ENCODE results near the gene NDUFA7.
"Not testable (repeated sequence)": the region's sequence is repeated elsewhere in the genome, so short reads cannot be mapped to it uniquely, and the experiment has no call there.

Gene NDUFA7

DNA sequence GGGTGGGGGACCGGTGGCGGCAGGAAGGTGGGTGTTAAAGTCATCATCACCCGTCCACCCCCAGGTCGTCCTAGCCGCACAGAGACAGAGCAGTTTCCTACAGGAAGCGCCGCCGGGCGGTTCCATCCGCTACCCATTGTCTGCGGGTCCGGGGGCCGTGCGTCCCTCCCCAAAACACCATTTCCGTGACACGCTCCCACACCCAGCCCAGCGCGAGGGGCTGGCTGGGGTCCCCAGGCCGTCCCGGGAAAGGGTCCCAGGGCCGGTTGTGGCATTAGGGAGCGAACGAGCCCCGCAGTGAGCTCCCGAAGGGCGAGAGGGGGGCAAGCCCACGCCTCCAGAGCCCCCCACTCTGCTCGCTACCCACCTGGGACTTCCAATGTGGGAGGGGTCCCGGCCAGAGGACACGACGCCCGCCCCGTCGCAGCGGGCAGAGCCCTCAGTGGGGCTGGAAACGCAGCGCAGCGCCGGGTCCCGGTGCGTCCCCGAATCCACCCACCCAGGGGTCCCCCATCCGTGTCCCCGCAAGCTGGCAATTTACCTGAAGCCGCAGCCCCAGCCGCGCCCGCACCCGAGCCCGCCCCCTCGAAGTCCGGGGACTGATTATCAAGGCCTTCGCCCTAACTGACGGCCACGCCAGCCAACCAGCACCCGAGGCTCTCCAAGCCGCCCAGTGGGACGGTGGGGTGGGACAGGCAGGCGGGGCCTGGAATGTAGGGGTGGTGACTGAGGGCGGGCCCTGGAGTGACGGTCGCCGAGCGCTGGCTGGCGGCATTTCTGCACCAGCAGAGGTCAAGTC, 21.7 kb upstream of the NDUFA7 start, which contains the start of gene KANK3:
Gene KANK3, minus strand, starts transcription at position 579 of the 799 bp plus-strand sequence. CDS start 5,434 bp downstream, outside the sequence.
- DNase-seq (ENCODE audit: low read depth, low spot score) = peak; percentile 94
- H3K4me3 ChIP-seq (ENCODE audit: low read length) = peak within 1 kb of the TSS; percentile 53

DNA sequence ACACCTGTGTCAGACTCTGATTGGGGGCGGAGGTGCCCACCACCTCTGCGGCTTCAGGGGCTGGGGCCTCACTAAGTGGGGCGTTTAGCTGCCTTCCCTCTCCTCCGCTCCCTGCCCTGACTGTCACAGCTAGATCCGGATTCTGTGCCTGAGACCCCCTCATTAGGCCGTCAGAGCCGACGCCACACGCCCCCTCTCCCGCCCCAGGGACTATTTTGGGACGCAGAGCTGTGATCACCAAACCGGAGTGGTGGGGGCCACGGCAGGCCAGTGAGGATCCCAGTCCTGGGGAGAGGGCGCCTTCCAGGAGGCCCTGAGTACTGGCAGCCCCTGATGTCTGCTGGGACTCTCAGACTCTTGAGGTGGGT, 21.1 kb upstream of the NDUFA7 start:
- H3K4me3 ChIP-seq (ENCODE audit: low read length) = no peak overlapping the region
- no peak for DNase-seq (ENCODE audit: low read depth, low spot score)

DNA sequence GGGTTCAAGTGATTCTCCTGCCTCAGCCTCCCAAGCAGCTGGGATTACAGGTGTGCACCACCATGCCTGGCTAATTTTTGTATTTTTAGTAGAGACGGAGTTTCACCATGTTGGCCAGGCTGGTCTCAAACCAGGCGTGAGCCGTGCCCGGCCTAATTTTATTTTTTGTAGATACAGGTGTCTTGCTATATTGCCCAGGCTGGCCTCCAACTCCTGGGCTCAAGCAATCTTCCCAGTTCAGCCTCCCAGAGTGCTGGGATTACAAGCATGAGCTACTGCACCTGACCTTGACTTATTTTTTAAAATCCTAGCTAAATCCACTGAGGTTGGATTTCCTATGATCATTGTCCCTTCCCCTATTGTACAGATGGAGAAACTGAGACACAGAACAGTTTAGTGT, 20.3 kb upstream of the NDUFA7 start:
- not testable (repeated sequence) for H3K4me3 ChIP-seq (ENCODE audit: low read length); DNase-seq (ENCODE audit: low read depth, low spot score)

DNA sequence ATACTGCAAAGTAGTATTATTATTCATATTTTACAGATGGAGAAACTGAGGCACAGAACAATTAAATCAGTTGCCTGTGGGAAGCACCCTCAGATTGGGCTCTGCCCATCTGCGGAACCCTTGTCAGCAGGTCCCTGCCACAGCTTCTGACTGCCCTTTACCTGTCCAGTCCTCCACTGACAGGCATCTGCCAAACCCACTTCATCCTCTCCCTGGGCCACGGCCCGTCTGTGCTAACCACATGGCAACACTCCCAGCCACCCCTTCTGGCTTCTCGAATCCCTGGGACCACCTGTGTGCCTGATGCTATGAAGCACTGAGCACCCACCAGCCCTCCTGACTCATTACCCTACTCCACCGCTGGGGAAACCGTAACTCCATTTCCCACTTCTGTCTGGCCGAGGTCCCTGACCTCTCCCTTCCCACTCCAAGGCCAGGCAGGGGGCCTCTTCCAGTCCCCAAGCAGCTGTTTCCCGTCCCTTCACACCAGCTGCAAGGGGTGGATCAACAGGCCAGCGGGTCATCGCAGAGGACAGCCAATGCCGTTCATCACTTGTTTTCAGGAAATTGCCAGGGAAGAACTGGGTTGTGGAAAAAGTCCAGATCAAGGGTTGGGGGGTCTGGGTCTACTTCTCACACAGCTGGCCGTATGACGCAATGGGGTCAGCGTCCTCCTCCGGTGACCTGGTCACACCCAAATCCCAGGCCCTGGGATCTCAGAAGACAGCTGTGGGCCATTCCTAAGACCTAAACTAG, 19.3 kb upstream of the NDUFA7 start:
- no peak for DNase-seq (ENCODE audit: low read depth, low spot score)
- H3K4me3 ChIP-seq (ENCODE audit: low read length) = no peak overlapping the region

DNA sequence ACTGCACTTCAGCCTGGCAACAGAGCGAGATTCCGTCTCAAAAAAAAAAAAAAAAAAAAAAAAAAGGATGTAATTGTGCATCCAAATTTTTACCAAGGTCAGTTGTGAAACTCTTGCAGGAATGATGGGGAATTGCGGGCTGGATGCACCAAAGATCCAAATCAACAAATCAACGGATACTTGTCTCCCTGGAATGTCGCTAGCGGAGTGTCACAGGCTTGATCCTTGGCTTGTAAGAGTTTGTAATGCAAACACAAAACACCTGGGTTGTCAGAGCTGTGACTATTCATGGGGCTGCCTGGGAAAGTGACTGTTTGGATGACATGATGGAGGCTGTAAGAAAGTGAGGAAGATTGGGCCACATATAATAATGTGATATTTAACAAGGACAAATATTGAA, 17.7 kb upstream of the NDUFA7 start:
- H3K4me3 ChIP-seq (ENCODE audit: low read length) = no peak overlapping the region
- no peak for DNase-seq (ENCODE audit: low read depth, low spot score)

DNA sequence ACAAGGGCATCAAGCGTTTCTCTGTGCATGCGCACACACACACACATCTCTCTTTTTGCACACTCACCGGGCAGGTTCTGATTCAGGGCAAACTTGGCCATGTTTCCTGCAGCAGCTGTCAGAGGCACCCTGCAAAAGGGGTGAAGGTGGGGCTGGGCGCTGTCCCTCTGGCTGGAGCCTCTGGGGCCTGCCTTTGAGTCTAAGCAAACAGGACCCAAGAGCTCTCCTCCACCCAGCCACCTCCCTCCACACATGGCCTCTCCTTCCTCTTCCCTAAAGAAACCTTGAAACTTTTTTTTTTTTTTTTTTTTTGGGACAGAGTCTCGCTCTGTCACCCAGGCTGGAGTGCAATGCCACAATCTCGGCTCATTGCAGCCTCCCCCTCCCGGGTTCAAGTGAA, 16.6 kb upstream of the NDUFA7 start:
- no peak for DNase-seq (ENCODE audit: low read depth, low spot score)
- no peak overlapping the region for H3K4me3 ChIP-seq (ENCODE audit: low read length)

DNA sequence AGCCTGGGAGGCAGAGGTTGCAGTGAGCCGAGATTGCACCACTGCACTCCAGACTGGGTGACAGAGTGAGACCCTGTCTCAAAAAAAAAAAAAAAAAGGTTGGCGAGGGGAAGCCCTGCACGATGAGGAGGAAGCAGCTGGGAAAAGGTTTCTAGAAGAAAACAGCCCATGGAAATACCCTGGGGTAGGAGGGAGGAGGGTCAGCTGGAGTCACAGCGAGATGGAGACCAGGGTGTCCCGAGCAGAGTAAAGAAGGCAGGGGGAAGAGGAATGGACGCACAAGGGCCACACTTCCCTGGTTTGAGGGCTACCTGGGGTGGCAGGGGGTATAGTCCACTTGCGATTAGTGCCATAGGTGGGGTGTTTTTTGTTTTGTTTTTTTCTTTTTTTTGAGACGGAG, 15.5 kb upstream of the NDUFA7 start:
- no peak overlapping the region for H3K4me3 ChIP-seq (ENCODE audit: low read length)
- DNase-seq (ENCODE audit: low read depth, low spot score) = no peak

DNA sequence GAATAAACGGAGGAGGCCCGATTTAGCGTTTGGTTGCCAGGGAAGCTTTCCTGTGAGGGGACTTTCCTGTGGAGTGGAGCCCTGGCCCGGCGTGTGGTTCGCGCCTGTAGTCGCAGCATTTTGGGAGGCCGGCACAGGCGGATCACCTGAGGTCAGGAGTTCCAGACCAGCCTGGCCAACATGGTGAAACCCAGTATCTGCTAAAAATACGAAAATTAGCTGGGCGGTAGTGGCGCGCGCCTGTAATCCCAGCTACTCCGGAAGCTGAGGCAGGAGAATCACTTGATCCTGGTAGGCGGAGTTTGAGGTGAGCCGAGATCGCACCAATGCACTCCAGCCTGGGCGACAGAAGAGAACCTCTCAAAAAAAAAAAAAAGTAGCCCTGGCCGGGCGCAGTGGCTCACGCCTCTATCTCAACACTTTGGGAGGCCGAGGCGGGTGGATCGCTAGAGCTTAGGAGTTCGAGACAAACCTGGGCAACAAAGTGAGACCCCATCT, 14.9 kb upstream of the NDUFA7 start:
- no peak for DNase-seq (ENCODE audit: low read depth, low spot score)
- H3K4me3 ChIP-seq (ENCODE audit: low read length) = peak overlapping the region; percentile 1; the same call in 1 of the 2 replicates

DNA sequence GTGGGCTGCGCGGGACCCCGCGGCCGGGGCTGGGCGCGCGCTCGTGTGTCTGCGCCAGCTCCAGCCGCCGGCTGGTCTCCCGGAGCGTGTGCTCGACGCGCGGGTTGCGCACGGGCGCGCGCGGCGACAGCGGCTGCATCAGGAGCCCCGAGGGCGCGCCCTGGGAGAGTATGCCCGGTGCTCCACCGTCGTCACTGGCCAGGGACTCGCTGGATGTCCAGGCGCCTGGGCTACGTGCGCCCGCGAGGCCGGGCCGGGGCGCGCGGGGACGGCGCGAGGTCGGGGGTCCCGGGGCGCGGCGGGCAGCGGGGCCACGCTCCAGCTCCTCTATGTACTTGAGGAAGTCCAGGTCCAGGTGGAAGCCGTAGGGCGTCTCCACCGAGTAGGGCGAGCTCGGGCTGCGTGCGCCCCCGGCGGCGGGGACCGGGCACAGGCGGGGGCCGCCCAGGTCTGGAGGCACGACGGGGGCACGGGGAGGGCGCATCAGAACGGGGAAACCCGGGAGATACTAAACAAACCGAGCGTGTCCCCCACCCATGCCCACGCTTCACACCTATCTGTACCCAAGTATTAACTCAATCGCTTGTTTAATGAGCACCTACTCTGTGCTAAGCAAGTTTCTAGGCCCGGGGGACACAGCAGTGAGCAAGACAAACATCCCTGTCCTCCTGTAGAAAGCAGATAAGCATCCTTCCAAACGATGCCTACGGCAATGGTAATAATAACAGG, 14.3 kb upstream of the NDUFA7 start:
- no peak overlapping the region; the same call in 1 of the 2 replicates for H3K4me3 ChIP-seq (ENCODE audit: low read length)

DNA sequence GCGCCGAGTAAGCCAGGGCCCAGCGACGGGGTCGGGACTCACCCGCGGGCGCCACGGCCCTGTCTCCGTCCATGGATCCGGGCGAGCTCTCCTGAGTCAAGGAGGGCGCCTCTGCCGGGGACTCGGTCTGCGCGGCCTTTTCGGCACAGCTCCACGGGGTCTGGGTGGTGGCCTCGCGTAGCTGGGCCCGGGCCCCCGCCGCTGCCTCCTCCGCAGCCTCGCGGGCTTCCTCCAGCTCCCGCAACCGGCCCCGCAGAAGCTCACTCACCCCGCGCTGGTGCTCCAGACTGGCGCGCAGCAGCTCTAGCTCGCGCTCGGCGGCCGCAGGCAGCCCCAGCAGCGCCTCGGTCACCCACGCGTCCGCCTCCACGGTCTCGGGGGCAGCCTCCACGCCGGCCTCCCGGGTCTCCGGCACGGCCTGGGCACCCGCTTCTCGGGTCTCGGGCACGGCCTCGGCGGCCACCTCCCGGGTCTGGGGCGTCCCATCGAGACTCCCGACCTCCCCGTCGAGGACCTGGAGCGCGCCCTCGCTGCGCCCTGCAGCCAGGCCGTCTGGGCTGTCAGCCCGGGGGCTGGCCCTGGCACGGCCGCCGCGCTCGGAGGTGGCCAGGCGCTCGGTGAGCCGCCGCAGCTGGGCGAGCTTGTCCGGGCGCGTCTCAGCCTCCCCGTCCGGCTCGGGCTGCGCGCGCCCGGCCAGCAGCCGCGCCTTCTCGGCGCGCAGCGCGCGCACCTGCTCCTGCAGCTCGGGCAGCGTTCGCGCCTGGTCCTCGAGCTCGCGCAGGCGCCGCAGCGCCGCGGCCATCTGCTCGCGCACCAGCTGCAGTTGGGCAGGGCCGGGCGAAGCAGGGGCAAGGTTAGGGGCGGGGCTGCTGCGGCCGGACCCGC, 13.5 kb upstream of the NDUFA7 start:
- no peak for DNase-seq (ENCODE audit: low read depth, low spot score)
- H3K4me3 ChIP-seq (ENCODE audit: low read length) = no peak overlapping the region

More for the DNA sequence above, 14.3 kb upstream of the NDUFA7 start:
- DNase-seq (ENCODE audit: low read depth, low spot score) = no peak

DNA sequence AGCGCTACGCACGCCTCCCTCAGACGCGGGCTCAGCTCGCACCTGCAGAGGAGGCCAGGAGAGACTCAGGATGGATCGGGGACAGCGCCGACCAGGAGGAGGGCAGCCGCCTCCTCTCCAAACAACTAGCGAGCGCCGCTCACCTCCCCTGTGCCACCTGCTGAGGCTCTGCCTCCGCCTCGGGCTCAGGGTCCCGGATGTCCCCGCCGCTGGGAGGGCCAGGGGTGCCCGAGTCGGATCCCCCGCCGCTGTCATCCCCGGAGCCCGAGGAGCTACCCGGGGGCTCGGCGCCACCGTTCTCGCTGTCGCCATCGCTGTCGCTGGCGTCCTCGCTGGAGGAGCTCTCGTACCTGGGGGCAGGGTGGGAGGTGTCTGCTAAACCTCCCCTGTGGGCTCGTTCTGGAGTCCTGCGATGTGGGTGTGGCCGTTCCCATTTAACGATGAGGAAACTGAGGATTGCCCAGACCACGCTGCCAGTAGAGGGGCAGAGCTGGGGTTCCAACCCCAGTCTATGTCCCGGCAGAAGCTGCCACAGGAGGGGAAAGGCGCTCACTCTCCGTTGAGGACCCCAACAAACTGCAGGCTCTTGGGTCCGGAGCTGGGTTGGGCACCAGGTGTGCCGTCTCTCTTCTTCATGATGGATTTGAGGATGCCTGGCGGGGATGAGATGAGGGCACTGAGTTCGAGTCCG, 12.7 kb upstream of the NDUFA7 start:
- DNase-seq (ENCODE audit: low read depth, low spot score) = no peak
- H3K4me3 ChIP-seq (ENCODE audit: low read length) = no peak overlapping the region

DNA sequence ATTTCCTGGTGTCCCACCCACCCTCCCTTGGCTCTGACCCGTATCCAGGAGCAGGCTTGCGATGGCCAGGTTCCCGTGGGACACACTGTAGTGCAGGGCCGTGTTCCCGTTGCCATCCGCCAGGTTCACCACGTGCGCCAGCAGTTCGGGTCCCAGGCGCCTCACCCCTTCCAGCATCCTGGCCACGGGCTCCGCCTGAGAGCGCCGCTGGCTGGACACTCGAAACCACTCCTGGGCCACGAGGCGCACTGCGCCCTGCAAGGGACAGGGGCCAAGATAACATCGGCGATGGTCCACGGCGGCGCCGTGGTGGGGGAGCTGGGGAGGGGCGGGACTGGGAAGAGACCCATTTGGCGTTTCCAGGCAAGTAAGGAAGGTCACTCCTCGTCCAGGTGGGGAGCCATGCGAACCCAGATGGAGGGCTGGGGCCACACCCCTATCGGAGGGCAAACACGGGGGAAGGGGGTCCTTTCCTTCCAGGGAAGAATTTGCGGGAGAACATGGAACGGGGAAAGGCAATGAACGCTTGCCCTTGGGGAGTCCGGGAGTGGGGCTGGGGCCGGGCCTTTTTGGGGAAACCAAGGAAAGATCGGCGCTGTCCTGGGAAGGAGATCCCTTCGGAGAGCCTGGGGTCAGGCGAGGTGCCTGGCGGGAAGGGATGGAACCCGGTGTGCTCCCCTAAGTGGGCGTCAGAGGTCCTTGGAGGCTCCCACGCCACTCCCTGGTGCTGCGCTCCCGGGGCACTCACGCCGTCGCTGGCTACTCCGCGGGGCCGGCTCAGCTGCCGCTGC, 12.0 kb upstream of the NDUFA7 start:
- no peak overlapping the region for H3K4me3 ChIP-seq (ENCODE audit: low read length)
- no peak for DNase-seq (ENCODE audit: low read depth, low spot score)

DNA sequence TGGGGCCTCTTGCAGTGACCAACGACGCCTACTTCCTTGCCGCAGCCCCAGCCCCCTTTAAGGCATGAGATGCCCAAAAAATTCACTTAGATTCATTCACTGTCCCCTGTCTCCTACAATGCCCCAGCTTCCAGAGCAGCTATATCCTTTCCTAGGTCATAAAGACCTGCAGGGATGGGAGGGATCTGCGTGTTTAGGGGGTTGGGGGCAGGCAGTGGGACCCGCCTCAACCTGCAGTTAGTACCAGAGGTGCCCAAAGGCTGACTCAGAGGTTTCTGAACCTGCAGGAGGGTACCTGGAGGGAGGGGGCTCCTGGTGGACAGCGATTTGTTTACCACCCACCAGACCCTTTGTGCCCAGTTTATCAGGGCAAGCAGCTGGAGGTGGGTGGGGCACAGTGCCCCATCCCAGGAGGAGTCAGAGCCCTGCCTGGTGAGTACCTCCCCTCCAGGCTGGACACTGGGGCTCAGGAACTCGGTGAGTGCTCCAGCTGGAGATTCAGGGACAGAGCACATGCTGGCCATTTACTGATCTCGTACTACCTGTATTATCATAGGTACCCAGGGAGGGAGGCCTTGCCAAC, 10.2 kb upstream of the NDUFA7 start:
- DNase-seq (ENCODE audit: low read depth, low spot score) = no peak
- no peak overlapping the region for H3K4me3 ChIP-seq (ENCODE audit: low read length)

DNA sequence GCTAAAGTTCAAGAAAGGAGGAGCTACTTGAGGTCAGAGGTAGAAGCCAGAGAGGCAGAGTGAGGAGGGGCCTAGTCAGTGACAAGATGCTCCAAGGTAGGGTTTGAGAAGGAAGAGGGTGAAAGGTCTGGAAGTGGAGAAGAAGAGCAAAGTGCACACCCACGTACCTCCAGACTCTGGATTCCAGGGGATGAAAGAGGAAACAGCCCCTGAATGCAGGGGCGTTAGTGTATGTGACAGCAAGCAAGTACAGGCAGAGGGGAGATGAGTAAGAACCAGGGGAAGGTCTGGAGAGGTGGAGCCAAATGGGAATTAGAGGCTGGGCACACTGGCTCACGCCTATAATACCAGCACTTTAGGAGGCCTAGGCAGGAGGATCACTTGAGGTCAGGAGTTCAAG, 8.8 kb upstream of the NDUFA7 start:
- DNase-seq (ENCODE audit: low read depth, low spot score) = no peak
- H3K4me3 ChIP-seq (ENCODE audit: low read length) = no peak overlapping the region

DNA sequence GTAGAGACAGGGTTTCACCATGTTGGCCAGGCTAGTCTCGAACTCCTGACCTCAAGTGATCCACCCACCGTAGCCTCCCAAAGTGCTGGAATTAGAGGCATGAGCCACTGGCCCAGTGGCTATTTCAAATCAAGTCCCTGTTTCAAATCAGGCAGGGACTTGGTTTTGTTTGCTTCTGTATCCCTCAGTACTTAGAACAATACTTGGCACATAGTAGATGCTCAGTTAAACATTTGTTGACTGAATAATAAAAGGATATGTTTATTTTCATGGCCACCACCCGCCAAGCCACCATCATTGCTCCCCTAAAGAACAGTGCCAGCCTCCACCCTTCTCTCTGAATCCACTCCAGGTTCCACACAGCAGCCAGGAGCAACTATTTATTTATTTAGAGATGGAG, 4.3 kb upstream of the NDUFA7 start:
- no peak overlapping the region for H3K4me3 ChIP-seq (ENCODE audit: low read length)
- DNase-seq (ENCODE audit: low read depth, low spot score) = no peak

DNA sequence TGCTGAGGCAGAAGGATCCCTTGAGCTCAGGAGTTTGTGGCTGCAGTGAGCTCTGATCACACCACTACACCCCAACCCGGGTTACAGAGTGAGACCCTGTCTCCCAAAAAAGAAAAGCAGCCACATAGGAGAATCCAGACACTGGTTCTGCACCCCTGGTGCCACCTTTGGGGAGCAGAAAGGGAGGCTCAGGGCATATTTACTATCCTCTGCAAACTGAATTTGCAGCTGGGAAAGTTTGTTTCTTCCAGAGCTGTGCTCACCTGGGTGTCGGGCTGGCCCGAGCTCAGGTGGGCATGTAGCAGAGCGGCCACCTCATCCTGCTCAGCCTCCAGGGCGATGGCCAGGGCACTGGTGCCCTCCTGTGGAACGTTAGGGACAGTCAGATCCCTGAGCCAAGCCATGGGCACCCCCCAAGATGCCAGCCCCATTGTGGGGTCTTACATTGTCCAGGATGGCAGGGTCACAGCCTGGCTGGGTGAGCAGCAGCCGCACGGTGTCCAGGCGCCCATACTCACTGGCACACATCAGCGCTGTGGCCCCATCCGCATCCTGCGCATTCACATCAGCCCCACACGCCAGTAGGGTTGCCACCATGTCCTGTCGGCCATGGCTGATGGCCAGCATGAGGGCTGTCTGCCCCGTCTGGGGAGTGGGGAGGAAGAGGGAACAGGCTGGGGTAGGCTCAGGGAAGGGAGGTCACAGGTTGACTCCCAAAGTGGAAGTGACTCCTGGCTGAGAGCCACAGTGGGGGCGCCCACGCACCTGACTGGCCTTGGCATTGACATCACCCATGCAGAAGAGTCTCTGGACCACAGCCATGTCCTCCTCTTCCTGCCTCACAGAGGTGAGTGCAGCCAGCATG, 3.2 kb upstream of the NDUFA7 start:
- DNase-seq (ENCODE audit: low read depth, low spot score) = no peak

More for the DNA sequence above, 3.2 kb upstream of the NDUFA7 start:
- no peak overlapping the region for H3K4me3 ChIP-seq (ENCODE audit: low read length)

Measured in Jurkat, Clone E6-1 (cell line).